Activated T-helper 1 cell treated with anti-CD3 and anti-CD28 coated beads, Interleukin-2, amount 50 U/mL, for 16 hours (primary cell): Measurements from ENCODE around the gene PLXDC2.
"Not testable (repeated sequence)": the region's sequence is repeated elsewhere in the genome, so short reads cannot be mapped to it uniquely, and the experiment has no call there.

Source experiments
- DNase-seq, 2 donors: peaks; one replicate each; pipeline ENCODE4 v3.0.0-alpha.2; 2020; ENCODE audit warnings: low read depth in 1 of 2, low spot score in 1 of 2

The PLXDC2 gene

DNA sequence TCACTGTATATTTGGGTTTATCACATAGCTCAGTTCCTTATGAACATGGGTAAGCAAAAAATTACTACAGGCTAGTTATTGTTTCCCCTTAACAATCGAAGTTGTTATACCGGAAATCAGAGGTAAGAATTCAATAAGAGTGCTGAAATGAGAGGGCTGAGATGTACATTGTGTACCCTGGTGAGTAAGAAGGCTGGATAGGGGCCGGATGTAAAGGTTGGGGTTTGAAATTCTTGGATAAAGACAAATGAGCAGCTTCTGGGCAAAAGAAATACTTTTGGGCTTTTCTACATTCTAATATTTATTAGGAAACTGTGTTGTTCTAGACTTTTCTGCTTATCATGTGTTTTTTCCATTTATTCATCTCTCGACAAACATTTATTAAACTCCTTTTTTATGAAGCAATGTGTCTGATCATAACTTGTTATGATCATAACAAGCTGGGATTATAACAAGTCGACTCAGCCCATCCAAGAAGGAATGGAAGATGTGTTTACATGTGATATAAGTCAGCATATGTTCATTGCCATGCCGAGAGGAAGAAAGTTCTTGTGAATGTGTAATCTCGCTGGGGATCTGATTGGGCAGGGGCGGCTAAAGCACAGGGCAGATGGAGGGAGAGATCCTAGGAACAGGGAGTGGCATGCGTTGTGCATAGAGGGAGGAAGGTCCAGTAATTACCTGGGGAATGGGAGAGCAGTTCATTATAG is 155.3 kb downstream of the PLXDC2 start:
- no peak for DNase-seq

GRCh38 chr10:19974138-19974537 is 157.9 kb downstream of the PLXDC2 start:
- no peak for DNase-seq

GRCh38 chr10:19974554-19974953 is 158.3 kb downstream of the PLXDC2 start:
- no peak for DNase-seq

GRCh38 chr10:19977097-19977521 is 160.9 kb downstream of the PLXDC2 start:
- DNase-seq: no peak

DNA sequence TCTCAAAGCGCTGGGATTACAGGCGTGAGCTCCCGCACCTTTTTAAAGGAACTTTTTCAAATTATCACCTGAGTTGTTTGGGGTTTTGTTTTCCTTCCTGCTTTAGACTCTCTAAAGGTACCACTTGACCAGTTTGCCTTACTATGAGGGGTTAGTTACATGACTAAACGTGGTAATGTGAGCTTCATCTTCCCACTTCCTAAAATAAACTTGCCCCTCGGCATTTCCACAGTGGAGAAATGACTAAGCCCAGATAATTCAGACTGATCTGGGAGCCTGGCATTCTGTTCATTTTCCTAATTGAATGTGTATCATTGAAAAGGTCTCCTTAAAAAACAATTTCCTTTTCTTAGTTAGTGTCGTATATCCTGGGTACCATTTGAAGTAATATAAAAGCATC is 163.4 kb downstream of the PLXDC2 start:
- no peak for DNase-seq

GRCh38 chr10:19983880-19984565 is 167.8 kb downstream of the PLXDC2 start:
- no peak for DNase-seq

- no peak for DNase-seq
Measured at GRCh38 chr10:19985745-19986144, 169.5 kb downstream of the PLXDC2 start.

DNA sequence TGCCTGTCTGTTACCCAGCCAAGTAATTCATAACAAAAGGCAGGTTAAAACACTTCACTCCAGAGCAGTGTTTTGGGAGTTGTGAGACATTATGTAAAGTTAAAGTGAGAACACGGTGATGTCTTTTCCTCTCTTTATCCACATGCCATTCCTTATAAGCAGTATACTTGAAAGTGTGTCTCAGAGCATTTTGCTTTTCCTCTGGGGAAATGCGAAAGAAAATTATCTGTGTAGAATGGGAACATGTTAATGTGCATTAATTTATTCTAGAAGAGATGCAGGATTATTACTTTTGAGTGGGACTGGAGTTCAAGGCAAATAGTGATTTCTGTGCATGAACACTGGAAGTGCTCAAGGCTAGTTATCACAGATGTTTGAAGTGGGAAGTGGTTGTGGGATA is 170.4 kb downstream of the PLXDC2 start:
- no peak for DNase-seq

- no peak for DNase-seq
Measured at GRCh38 chr10:19987931-19988330, 171.7 kb downstream of the PLXDC2 start.

GRCh38 chr10:19993714-19994315 is 177.6 kb downstream of the PLXDC2 start:
- no peak for DNase-seq

- DNase-seq: no peak
Measured at GRCh38 chr10:19998482-19998881, 182.2 kb downstream of the PLXDC2 start.

GRCh38 chr10:19999431-19999830 is 183.2 kb downstream of the PLXDC2 start:
- no peak for DNase-seq

- not testable (repeated sequence) for DNase-seq
Measured at GRCh38 chr10:20002026-20002425, 185.8 kb downstream of the PLXDC2 start.

- no peak for DNase-seq
Measured at GRCh38 chr10:20002657-20003056, 186.4 kb downstream of the PLXDC2 start.

- no peak for DNase-seq
Measured at GRCh38 chr10:20004087-20004523, 187.9 kb downstream of the PLXDC2 start.

DNA sequence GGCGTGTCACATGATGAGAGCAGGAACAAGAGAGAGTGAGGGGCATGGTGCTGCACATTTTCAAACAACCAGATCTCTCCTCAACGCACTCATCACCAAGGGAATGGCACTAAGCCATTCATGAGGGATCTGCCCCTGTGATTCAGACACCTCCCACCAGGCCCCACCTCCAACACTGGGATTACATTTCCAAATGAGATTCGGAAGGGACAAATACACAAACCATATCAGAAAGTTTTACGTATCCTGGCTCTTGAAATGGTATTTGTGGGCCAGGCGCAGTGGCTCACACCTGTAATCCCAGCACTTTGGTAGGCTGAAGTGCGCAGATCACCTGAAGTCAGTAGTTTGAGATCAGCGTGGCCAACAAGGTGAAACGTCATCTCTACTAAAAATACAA is 189.4 kb downstream of the PLXDC2 start:
- DNase-seq: no peak

DNA sequence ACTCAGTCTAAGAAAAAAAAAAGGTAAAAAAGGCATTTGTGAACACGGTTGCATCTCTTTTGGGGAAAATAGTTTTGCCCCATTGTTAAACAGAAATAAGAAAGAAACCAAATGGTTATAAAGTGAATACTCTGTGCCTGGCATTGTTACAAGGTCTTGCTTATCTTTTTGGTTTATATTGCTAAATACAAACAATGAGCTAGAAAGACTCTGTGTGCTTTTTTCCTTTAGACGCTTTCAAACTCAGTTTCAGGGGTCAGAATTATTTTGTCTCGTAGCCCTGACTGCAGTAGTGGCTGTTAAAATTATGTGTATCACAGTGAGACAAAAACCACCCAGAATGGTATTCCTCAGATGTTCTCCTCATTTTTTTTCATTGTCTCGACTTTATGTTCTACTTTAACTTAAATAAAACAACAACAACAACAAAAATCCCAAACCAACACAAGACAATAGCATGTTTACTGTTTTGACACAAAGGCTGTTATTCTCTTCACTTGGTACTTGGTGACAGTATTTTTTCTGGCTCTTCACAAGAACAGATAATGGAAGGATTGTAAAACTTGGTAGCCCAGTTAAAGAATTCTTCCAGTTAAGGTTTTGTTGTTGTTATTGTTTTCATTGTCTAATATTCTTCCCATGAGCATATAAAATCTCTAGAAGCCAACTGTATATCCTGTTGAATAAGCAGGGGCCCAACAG is 190.1 kb downstream of the PLXDC2 start:
- no peak for DNase-seq

- DNase-seq: no peak
Measured at GRCh38 chr10:20007426-20007825, 191.2 kb downstream of the PLXDC2 start.

- no peak for DNase-seq
Measured at GRCh38 chr10:20013991-20014750, 197.9 kb downstream of the PLXDC2 start.

GRCh38 chr10:20017961-20018360 is 201.7 kb downstream of the PLXDC2 start:
- DNase-seq: no peak

GRCh38 chr10:20020677-20021076 is 204.4 kb downstream of the PLXDC2 start:
- no peak for DNase-seq
